Gastroesophageal sphincter (tissue), 3 donors: ENCODE data around the gene ARHGEF26.

Experiments
- CTCF ChIP-seq, 4 experiments: fragments of 200-600 bp in 2 of 4; fragments of 450-650 bp in 2 of 4; sonication (generic) in 1 of 4; IDR thresholded peaks; one replicate each; pipeline ENCODE4 v1.5.1; 2017 to 2019; ENCODE audit warnings: antibody characterized with exemption in 4 of 4, mild to moderate bottlenecking in 2 of 4, moderate library complexity in 2 of 4
- EP300 ChIP-seq: sonication (generic); formaldehyde crosslinking; IDR thresholded peaks from one replicate; pipeline ENCODE4 v1.6.1; 2017; ENCODE audit warnings: antibody characterized with exemption, mild to moderate bottlenecking
- POLR2A ChIP-seq, 2 donors: fragments of 450-650 bp; IDR thresholded peaks; one replicate each; pipeline ENCODE4 v1.6.1; 2017; ENCODE audit warnings: antibody characterized with exemption in 2 of 2, mild to moderate bottlenecking in 2 of 2, moderate library complexity in 1 of 2
- POLR2AphosphoS5 ChIP-seq: sonication (generic); formaldehyde crosslinking; IDR thresholded peaks from one replicate; pipeline ENCODE4 v1.6.1; 2017; ENCODE audit warnings: antibody characterized with exemption

DNA sequence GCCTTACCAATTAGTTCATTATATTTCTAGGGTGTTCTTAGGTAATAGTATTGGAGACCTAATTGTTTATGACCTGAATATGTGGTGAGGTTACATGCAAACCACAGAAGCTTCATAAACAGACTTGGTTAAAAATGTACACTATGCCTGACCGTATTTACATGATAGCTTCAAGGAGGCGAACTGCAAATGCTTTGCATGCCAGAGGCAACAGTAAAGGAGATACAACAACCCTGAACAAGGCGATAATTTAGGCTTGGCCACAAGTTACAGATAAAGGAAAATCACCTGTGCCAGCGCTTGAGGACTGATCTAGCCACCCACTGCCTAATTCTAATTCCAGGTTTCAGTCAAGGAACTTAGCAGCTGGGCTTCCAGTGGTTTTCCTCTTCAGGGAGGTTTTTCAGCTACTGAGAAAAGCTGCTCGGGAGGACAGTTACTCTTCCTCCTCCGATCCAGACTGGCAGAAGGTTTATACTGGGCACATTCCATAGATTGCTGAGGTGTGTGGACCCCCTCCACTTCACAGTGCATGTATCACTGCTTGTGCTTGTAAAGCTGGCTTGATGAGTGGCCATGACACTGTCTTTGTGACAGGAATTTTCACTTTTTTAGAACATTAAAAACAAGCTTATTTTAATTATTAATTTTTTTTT is 107.5 kb downstream of the ARHGEF26 start:
- TF ChIP-seq POLR2AphosphoS5 (no peak), CTCF (IDR thresholded peaks at IDR 0.05) (no peak), POLR2A (IDR thresholded peaks at IDR 0.05) (no peak), EP300 (no peak)
